Esophagus squamous epithelium (tissue), 5 donors: Measurements from ENCODE around the gene OR5AR1. TPM values are rescaled to one million over a fixed set of nuclear protein-coding genes. Genes with fewer than 3 reads are reported as not detected.

Source experiments
- DNase-seq: peaks from one replicate; lab custom pipeline; 2025; lab: John Stamatoyannopoulos, UW
- H3K27ac ChIP-seq, 4 donors: fragments of 200-600 bp; sonication (generic); one replicate each; pipeline ENCODE4 v1.5.1; 2016 to 2019; ENCODE audit warnings: mild to moderate bottlenecking in 1 of 4
- H3K27me3 ChIP-seq, 4 donors: fragments of 200-600 bp; sonication (generic); 1 replicate in 3 of 4; 2 replicates in 1 of 4; pipeline versions ENCODE4 v1.5.1 to v1.6.0; 2017 to 2021; ENCODE audit warnings: antibody characterized with exemption in 1 of 4
- H3K36me3 ChIP-seq, 3 donors: fragments of 200-600 bp; sonication (generic); one replicate each; pipeline ENCODE4 v1.5.1; 2016 to 2019
- H3K4me1 ChIP-seq, 3 donors: fragments of 200-600 bp; sonication (generic); one replicate each; pipeline ENCODE4 v1.5.1; 2017 to 2019
- H3K4me3 ChIP-seq, 4 donors: fragments of 200-600 bp; sonication (generic); 1 replicate in 3 of 4; 2 replicates in 1 of 4; pipeline ENCODE4 v1.5.1; 2016 to 2019; ENCODE audit warnings: mild to moderate bottlenecking in 2 of 4, moderate library complexity in 1 of 4
- H3K9me3 ChIP-seq, 3 donors: fragments of 200-600 bp; sonication (generic); one replicate each; pipeline ENCODE4 v1.5.1; 2016 to 2019
- CTCF ChIP-seq, 6 experiments: fragments of 450-650 bp in 4 of 6; fragments of 200-600 bp in 2 of 6; sonication (generic) in 2 of 6; IDR thresholded peaks; one replicate each; pipeline ENCODE4 v1.5.1; 2016 to 2019; ENCODE audit warnings: antibody characterized with exemption in 6 of 6, mild to moderate bottlenecking in 4 of 6, moderate library complexity in 4 of 6
- POLR2A ChIP-seq, 4 donors: fragments of 450-650 bp; IDR thresholded peaks; one replicate each; pipeline ENCODE4 v1.6.1; 2017; ENCODE audit warnings: antibody characterized with exemption in 4 of 4, mild to moderate bottlenecking in 4 of 4, moderate library complexity in 3 of 4
- WGBS, 2 donors: methylation state at CpG; one replicate each; pipeline ENCODE4 v1.1.5; 2018; 5-methylcytosine and 5-hydroxymethylcytosine counted together
- intact Hi-C: fragments of 100-400 bp; cut with DNase I; formaldehyde crosslinking; loops from one replicate; pipeline ENCODE4 v1.15.0; 2022
- small RNA-seq, 4 donors: library from RNA; depleted of rRNA; stranded (forward); fragments of <200 nt; gene quantifications; one replicate each; pipeline ENCODE3, GENCODE V24; 2016
- total RNA-seq, 4 donors: library from RNA; depleted of rRNA; stranded (reverse); fragments of >200 nt; gene quantifications; one replicate each; pipeline ENCODE4 v1.1.0, GENCODE V29; 2016
- donor health status: DM: yes; HTN: yes; CAD: no.

OR5AR1 gene
- total RNA-seq, 4 donors from 2014 or later: not detected

- Histone ChIP-seq H3K36me3 (no peaks in the 10 kb centered on the region), H3K4me1 (no peaks in the 10 kb centered on the region), H3K27me3 (no peaks in the 10 kb centered on the region), H3K9me3 (no peaks in the 10 kb centered on the region), H3K27ac (no peak overlapping the region), H3K4me3 (no peak overlapping the region)
- intact Hi-C loops: no loop called here
- TF ChIP-seq CTCF (IDR thresholded peaks at IDR 0.05) (no peak), POLR2A (IDR thresholded peaks at IDR 0.05) (no peak)
- DNase-seq: no peak
- 33 to 73% methylated on average over 1 to 2 of the region's 2 CpGs for WGBS, 2 donors
Measured at GRCh38 chr11:56706486-56706885, 43.0 kb downstream of the OR5AR1 start.

- TF ChIP-seq POLR2A (IDR thresholded peaks at IDR 0.05) (no peak), CTCF (IDR thresholded peaks at IDR 0.05) (no peak)
- H3K9me3 ChIP-seq: no peaks in the 10 kb centered on the region
- intact Hi-C loops: no loop called here
- no peak overlapping the region for H3K4me3 ChIP-seq
- H3K4me1 ChIP-seq: no peaks in the 10 kb centered on the region
- no peak overlapping the region for H3K27ac ChIP-seq
- no peaks in the 10 kb centered on the region for H3K36me3 ChIP-seq
- WGBS, 2 donors: 51 to 67% methylated on average over 2 of the region's 2 CpGs
- no peaks in the 10 kb centered on the region for H3K27me3 ChIP-seq
- no peak for DNase-seq
Measured at GRCh38 chr11:56714206-56714605, 50.7 kb downstream of the OR5AR1 start.

Small RNAs within 50 kb of the gene (small RNA-seq; reads per million reads assigned to genes)
- gene AP004245.1: 0 reads per million in 4 donors

Other genes starting within 250 kb of the OR5AR1 start
- gene OR5M3, start 190.3 kb upstream of the OR5AR1 start, total RNA-seq: not detected
- not detected for gene OR5M8, start 172.3 kb upstream of the OR5AR1 start, total RNA-seq
- not detected for gene OR5M11, start 120.4 kb upstream of the OR5AR1 start, total RNA-seq
- not detected for gene OR5M10, start 86.0 kb upstream of the OR5AR1 start, total RNA-seq
- gene OR5M1, start 48.8 kb upstream of the OR5AR1 start, total RNA-seq: not detected
- not detected for gene OR5AP2, start 21.2 kb upstream of the OR5AR1 start, total RNA-seq
- not detected for gene OR9G1, start 35.4 kb downstream of the OR5AR1 start, total RNA-seq
- not detected for gene OR9G4, start 85.0 kb downstream of the OR5AR1 start, total RNA-seq